ENCODE data around the gene RNF6. TPM values are rescaled to one million over a fixed set of nuclear protein-coding genes. Genes with fewer than 3 reads are reported as not detected.
"Not testable (repeated sequence)": the region's sequence is repeated elsewhere in the genome, so short reads cannot be mapped to it uniquely, and the experiment has no call there.

Gene RNF6
- total RNA-seq, 6 experiments from 2014 or later: 8.2 to 17.3 (median 11.3) TPM

DNA sequence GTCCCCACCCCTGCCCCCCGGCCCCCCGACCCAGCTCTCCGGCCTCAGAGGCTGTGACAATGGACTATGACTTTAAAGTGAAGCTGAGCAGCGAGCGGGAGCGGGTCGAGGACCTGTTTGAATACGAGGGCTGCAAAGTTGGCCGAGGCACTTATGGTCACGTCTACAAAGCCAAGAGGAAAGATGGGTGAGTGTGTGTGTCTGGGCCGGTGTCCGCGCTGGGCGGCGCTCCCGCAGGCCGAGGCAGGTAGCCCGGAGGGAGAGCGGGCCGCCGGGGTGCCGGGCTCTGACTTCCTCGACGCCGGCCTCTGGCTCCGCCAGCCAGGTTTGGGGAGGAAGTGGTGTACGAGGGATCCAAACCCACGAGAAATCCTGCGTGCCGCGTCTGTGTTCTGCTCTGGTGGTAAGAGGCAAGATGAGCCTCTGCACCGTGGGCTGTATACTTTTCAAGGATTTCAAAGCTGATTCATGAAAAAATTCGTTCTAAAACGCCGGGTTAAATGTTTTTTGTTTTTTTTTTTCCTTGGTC, 32.5 kb upstream of the RNF6 start:
- H3K36me3 ChIP-seq: no peaks in the 10 kb centered on the region
- intact Hi-C loops (cut with DNase I): no loop called here
- DNase-seq (peak; percentile 70 to 80 (median 77)), ATAC-seq (peak; percentile 70 to 73 (median 72))
- H3K27me3 ChIP-seq: no peaks in the 10 kb centered on the region
- TF ChIP-seq CTCF (IDR thresholded peaks at IDR 0.05) (no peak), POLR2A (IDR thresholded peaks at IDR 0.05) (no peak)
- 0% methylated on average over 13 of the region's 35 CpGs for WGBS (ENCODE audit: insufficient coverage, low coverage, low lambda C conversion rate, missing lambda C conversion rate)
- H3K27ac ChIP-seq: peak overlapping the region; percentile 92 to 99 (median 96)
- peak overlapping the region; percentile 90 to 96 (median 95) for H3K4me3 ChIP-seq
- no peaks in the 10 kb centered on the region for H3K9me3 ChIP-seq
- peaks cover 0 to 20% (median 6%) of the 10 kb centered on the region in 4 donors for H3K4me1 ChIP-seq

DNA sequence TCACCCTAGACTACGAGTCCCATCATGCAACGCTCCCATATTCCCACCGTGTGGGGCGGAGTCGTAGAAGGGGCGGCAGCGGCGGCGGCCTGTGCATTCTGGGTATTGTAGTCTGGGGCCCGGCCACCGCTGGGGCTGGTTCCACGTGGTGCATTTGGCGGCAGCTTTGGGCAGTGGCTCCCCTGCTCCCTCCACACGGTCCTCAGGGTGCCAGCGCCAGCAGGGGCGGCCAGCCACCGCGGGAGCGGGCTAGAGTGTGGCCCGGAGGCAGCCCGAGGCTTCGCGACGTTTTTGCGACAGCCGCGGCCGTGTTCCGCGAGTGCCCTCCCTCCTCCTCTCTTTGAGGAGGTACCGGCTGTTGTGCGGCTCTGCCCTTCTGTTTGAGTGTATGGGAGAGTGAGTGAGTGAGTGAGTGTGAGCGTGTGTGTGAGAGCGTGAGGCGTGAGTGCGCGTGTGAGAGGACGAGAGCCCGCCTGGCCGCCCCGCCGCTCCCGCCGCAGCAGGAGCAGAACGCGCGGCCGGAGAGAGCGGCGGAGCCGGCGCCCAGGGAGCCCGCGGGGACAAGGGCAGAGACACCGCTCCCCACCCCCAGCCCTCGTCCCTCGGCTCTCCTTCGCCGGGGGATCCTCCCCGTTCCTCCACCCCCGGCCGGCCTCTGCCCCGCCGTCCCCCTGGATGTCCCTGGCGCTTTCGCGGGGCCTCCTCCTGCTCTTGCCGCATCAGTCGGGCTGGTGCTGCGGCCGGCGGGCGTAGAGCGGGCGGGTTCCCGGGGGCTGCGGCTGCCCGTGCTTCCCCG, 31.9 kb upstream of the RNF6 start, which contains the start of gene CDK8:
Gene CDK8 (plus strand): TSS at position 343 of the 796 bp plus-strand sequence. CDS start 513 bp downstream, outside the sequence.
- Histone ChIP-seq H3K36me3 (no peaks in the 10 kb centered on the region), H3K9me3 (no peaks in the 10 kb centered on the region), H3K4me3 (peak within 1 kb of the TSS; percentile 90 to 96 (median 95)), H3K27ac (peak within 1 kb of the TSS; percentile 92 to 99 (median 96)), H3K4me1 (peaks cover 0 to 20% (median 6%) of the 10 kb centered on the region in 4 donors), H3K27me3 (no peaks in the 10 kb centered on the region)
- TF ChIP-seq CTCF (IDR thresholded peaks at IDR 0.05): no peak
- peak; percentile 68 for TF ChIP-seq POLR2A (IDR thresholded peaks at IDR 0.05)
- DNase-seq (peak; percentile 90 to 95 (median 94)), ATAC-seq (peak; percentile 92 to 95 (median 92))
- WGBS (ENCODE audit: insufficient coverage, low coverage, low lambda C conversion rate, missing lambda C conversion rate): 0% methylated on average over 8 of the region's 79 CpGs
- intact Hi-C loops (cut with DNase I): no loop called here

GRCh38 chr13:26253262-26253786, 31.2 kb upstream of the RNF6 start:
- no peaks in the 10 kb centered on the region for H3K36me3 ChIP-seq
- 35% methylated on average over 9 of the region's 9 CpGs for WGBS (ENCODE audit: insufficient coverage, low coverage, low lambda C conversion rate, missing lambda C conversion rate)
- peak overlapping the region; percentile 90 to 96 (median 95) for H3K4me3 ChIP-seq
- H3K4me1 ChIP-seq: peaks cover 0 to 20% (median 6%) of the 10 kb centered on the region in 4 donors
- H3K27ac ChIP-seq: peak overlapping the region; percentile 92 to 99 (median 96)
- DNase-seq (no peak), ATAC-seq (no peak)
- no peak for TF ChIP-seq CTCF (IDR thresholded peaks at IDR 0.05)
- no peak for TF ChIP-seq POLR2A (IDR thresholded peaks at IDR 0.05)
- no peaks in the 10 kb centered on the region for H3K27me3 ChIP-seq
- intact Hi-C loops (cut with DNase I): no loop called here
- no peaks in the 10 kb centered on the region for H3K9me3 ChIP-seq

DNA sequence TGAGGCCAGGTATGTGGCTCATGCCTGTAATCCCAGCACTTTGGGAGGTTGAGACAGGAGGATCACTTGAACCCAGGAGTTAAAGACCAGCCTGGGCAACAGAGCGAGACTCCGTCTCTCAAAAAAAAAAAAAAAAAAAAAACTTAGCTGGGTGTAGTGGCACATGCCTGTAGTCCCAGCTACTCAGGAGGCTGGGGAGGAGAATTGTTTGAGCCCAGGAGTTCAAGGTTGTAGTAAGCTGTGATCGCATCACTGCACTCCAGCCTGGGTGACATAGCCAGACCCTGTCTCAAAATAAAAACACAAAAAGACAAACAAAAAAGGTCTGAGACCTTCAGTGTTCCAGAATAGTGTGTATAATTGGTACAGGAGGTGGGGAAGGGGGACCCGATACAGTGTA, 29.9 kb upstream of the RNF6 start:
- H3K4me3 ChIP-seq; H3K9me3 ChIP-seq; DNase-seq; ATAC-seq; H3K27me3 ChIP-seq; H3K27ac ChIP-seq; H3K36me3 ChIP-seq; intact Hi-C loops (cut with DNase I): not testable (repeated sequence)
- WGBS (ENCODE audit: insufficient coverage, low coverage, low lambda C conversion rate, missing lambda C conversion rate): 83% methylated on average over 4 of the region's 4 CpGs
- peaks cover 0 to 20% (median 6%) of the 10 kb centered on the region in 4 donors for H3K4me1 ChIP-seq

- H3K9me3 ChIP-seq: no peaks in the 10 kb centered on the region
- H3K4me1 ChIP-seq: no peaks in the 10 kb centered on the region
- no peak for DNase-seq
- intact Hi-C loops (cut with DNase I): no loop called here
- H3K27ac ChIP-seq: no peak overlapping the region
- no peak for ATAC-seq
- no peak for TF ChIP-seq POLR2A (IDR thresholded peaks at IDR 0.05)
- no peak for TF ChIP-seq CTCF (IDR thresholded peaks at IDR 0.05)
- H3K36me3 ChIP-seq: no peaks in the 10 kb centered on the region
- no peak overlapping the region for H3K4me3 ChIP-seq
- H3K27me3 ChIP-seq: no peaks in the 10 kb centered on the region
Measured at GRCh38 chr13:26249551-26249950, 27.4 kb upstream of the RNF6 start.

Measured in right lobe of liver (tissue), 6 donors.